GM23338 (cell line): ENCODE data around the gene TENT4A. TPM values are rescaled to one million over a fixed set of nuclear protein-coding genes. Genes with fewer than 3 reads are reported as not detected.

Experiments used
- ATAC-seq: fragments of 200-7000 bp; cut with Tn5 transposase; 3 replicates; pipeline ENCODE4 v1.9.1; 2020
- DNase-seq: peaks from one replicate; pipeline ENCODE4 v3.0.0-alpha.2; 2015; ENCODE audit warnings: low spot score
- H2AFZ ChIP-seq: fragments of 200-600 bp; sonication (generic); 2 replicates; pipeline ENCODE4 v1.8.0; 2016; ENCODE audit warnings: antibody characterized with exemption, mild to moderate bottlenecking, moderate library complexity
- H3F3A ChIP-seq: fragments of 200-600 bp; sonication (generic); replicated peaks from 2 replicates; pipeline ENCODE4 v1.8.0; 2017; ENCODE audit warnings: antibody characterized with exemption, mixed run types, low read depth
- H3K27ac ChIP-seq: fragments of 200-600 bp; sonication (generic); 2 replicates; pipeline ENCODE4 v1.6.1; 2016; ENCODE audit warnings: low read depth
- H3K27me3 ChIP-seq: fragments of 200-600 bp; sonication (generic); 2 replicates; pipeline ENCODE4 v1.8.0; 2016; ENCODE audit warnings: mild to moderate bottlenecking, mixed run types, moderate library complexity; ENCODE audit not compliant: insufficient read depth
- H3K36me3 ChIP-seq: fragments of 200-600 bp; sonication (generic); 2 replicates; pipeline ENCODE4 v1.8.0; 2016; ENCODE audit warnings: mild to moderate bottlenecking; ENCODE audit not compliant: insufficient read depth
- H3K4me1 ChIP-seq: fragments of 200-600 bp; sonication (generic); 2 replicates; pipeline ENCODE4 v1.8.0; 2016; ENCODE audit warnings: mild to moderate bottlenecking, moderate library complexity; ENCODE audit not compliant: insufficient read depth
- H3K4me2 ChIP-seq: fragments of 200-600 bp; sonication (generic); 2 replicates; pipeline ENCODE4 v1.7.1; 2017; ENCODE audit warnings: mixed run types
- H3K4me3 ChIP-seq: fragments of 200-600 bp; sonication (generic); 2 replicates; pipeline ENCODE4 v1.6.1; 2016; ENCODE audit warnings: mixed run types
- H3K79me2 ChIP-seq: fragments of 200-600 bp; sonication (generic); replicated peaks from 2 replicates; pipeline ENCODE4 v1.8.0; 2017; ENCODE audit warnings: mild to moderate bottlenecking; ENCODE audit not compliant: insufficient read depth
- H3K9me2 ChIP-seq: fragments of 200-600 bp; sonication (generic); 2 replicates; pipeline ENCODE4 v1.8.0; 2017; ENCODE audit not compliant: insufficient read depth
- H4K20me1 ChIP-seq: fragments of 200-600 bp; sonication (generic); replicated peaks from 2 replicates; pipeline ENCODE4 v1.8.0; 2017; ENCODE audit warnings: mild to moderate bottlenecking; ENCODE audit not compliant: insufficient read depth
- H3K27ac Mint-ChIP-seq: 2 replicates; pipeline ENCODE4 v1.8.0; 2020; ENCODE audit warnings: inconsistent platforms, mild to moderate bottlenecking, moderate library complexity, mixed read lengths
- H3K27me3 Mint-ChIP-seq: 3 replicates; pipeline ENCODE4 v1.8.0; 2022; ENCODE audit warnings: low read depth, mild to moderate bottlenecking, moderate library complexity, mixed read lengths, inconsistent platforms; ENCODE audit not compliant: insufficient read depth, poor library complexity
- H3K36me3 Mint-ChIP-seq: 3 replicates; pipeline ENCODE4 v1.8.0; 2021; ENCODE audit warnings: low read depth, mild to moderate bottlenecking, inconsistent platforms, moderate library complexity, mixed read lengths
- H3K4me1 Mint-ChIP-seq: 3 replicates; pipeline ENCODE4 v1.8.0; 2020; ENCODE audit warnings: mild to moderate bottlenecking, inconsistent platforms, mixed read lengths
- H3K4me3 Mint-ChIP-seq: 3 replicates; pipeline ENCODE4 v1.8.0; 2021; ENCODE audit warnings: moderate library complexity, mild to moderate bottlenecking, inconsistent platforms, mixed read lengths
- H3K9me3 Mint-ChIP-seq: 3 replicates; pipeline ENCODE4 v1.8.0; 2020; ENCODE audit warnings: moderate library complexity, mild to moderate bottlenecking, inconsistent platforms, mixed read lengths
- CREB1 ChIP-seq: fragments of 250-450 bp; sonication (Bioruptor Pico); IDR thresholded peaks from 2 replicates; pipeline ENCODE4 v1.5.0; 2020; ENCODE audit warnings: low read depth, mild to moderate bottlenecking, moderate library complexity
- CTCF ChIP-seq, 2 experiments: fragments of 200-600 bp in 1 of 2; sonication (generic) in 1 of 2; conservative IDR thresholded peaks; 2 replicates each; pipeline versions ENCODE4 v1.5.1 to v1.6.1; 2016 to 2017; ENCODE audit warnings: antibody characterized with exemption in 2 of 2, low read depth in 2 of 2, mild to moderate bottlenecking in 2 of 2, moderate library complexity in 1 of 2
- ETS1 ChIP-seq: IDR thresholded peaks from 2 replicates; pipeline ENCODE4 v1.6.1; 2016; ENCODE audit warnings: antibody characterized with exemption
- EZH2 ChIP-seq: fragments of 200-600 bp; sonication (generic); IDR thresholded peaks from one replicate; pipeline ENCODE4 v1.8.0; 2017; ENCODE audit warnings: antibody characterized with exemption, mild to moderate bottlenecking, low read depth; ENCODE audit not compliant: unreplicated experiment
- EZH2phosphoT487 ChIP-seq: fragments of 200-600 bp; sonication (generic); IDR thresholded peaks from one replicate; pipeline ENCODE4 v1.8.1; 2018; ENCODE audit warnings: antibody characterized with exemption; ENCODE audit not compliant: unreplicated experiment
- JUNB ChIP-seq: IDR thresholded peaks from one replicate; pipeline ENCODE4 v1.6.1; 2016; ENCODE audit warnings: antibody characterized with exemption; ENCODE audit not compliant: unreplicated experiment
- NANOG ChIP-seq: IDR thresholded peaks from 2 replicates; pipeline ENCODE4 v1.6.1; 2016; ENCODE audit warnings: antibody characterized with exemption, borderline replicate concordance
- POLR2AphosphoS5 ChIP-seq: IDR thresholded peaks from 2 replicates; pipeline ENCODE4 v1.6.1; 2016; ENCODE audit warnings: antibody characterized with exemption, low read depth
- REST ChIP-seq: IDR thresholded peaks from one replicate; pipeline ENCODE4 v1.6.1; 2018; ENCODE audit warnings: antibody characterized with exemption; ENCODE audit not compliant: unreplicated experiment
- STAT1 ChIP-seq: IDR thresholded peaks from one replicate; pipeline ENCODE4 v1.6.1; 2016; ENCODE audit warnings: antibody characterized with exemption; ENCODE audit not compliant: unreplicated experiment
- ZNF114 ChIP-seq: fragments of 250-450 bp; sonication (Bioruptor Pico); IDR thresholded peaks from 2 replicates; pipeline ENCODE4 v1.5.0; 2020; ENCODE audit warnings: mild to moderate bottlenecking, moderate library complexity
- ZNF331 ChIP-seq: fragments of 250-450 bp; sonication (Bioruptor Pico); IDR thresholded peaks from 2 replicates; pipeline ENCODE4 v1.5.0; 2020; ENCODE audit warnings: low read depth, mild to moderate bottlenecking, moderate library complexity
- ZNF462 ChIP-seq: fragments of 250-450 bp; sonication (Bioruptor Pico); IDR thresholded peaks from 2 replicates; pipeline ENCODE4 v1.5.0; 2020; ENCODE audit warnings: mild to moderate bottlenecking, moderate library complexity
- polyA plus RNA-seq: library from polyadenylated mRNA; unstranded; fragments of >200 nt; fragmentation: Nextera tagmentation; extraction: Ambion mirVana; gene quantifications from 2 replicates; pipeline ENCODE4 v1.2.1, GENCODE V29; 2016
- total RNA-seq: library from RNA; depleted of rRNA; stranded (reverse); fragments of >200 nt; shearing (Covaris generic); gene quantifications from 2 replicates; pipeline ENCODE4 v1.2.3, GENCODE V29; 2014

TENT4A gene
- total and polyA plus RNA-seq, 2 experiments from 2014 or later, result 5.3 to 24.0 TPM

- Histone ChIP-seq H3K4me1 (peaks cover 3% of the 10 kb centered on the region; the same call in 1 of the 2 replicates), H3K36me3 (no peaks in the 10 kb centered on the region; the same call in 1 of the 2 replicates), H3K4me3 (no peak overlapping the region), H3K79me2 (no peaks in the 10 kb centered on the region), H3K9me2 (no peaks in the 10 kb centered on the region), H3F3A (no peaks in the 10 kb centered on the region), H3K27ac (no peak overlapping the region), H3K4me2 (no peak overlapping the region), H4K20me1 (peaks cover 4% of the 10 kb centered on the region; the same call in 1 of the 2 replicates), H2AFZ (no peak overlapping the region), H3K27me3 (no peaks in the 10 kb centered on the region)
- Mint-ChIP-seq H3K9me3 (no peaks in the 10 kb centered on the region), H3K27me3 (peaks cover 10% of the 10 kb centered on the region), H3K4me1 (peaks cover 7% of the 10 kb centered on the region), H3K27ac (no peak overlapping the region), H3K4me3 (no peak overlapping the region), H3K36me3 (0 out of 3 replicates have a peak, but pooled peaks cover under 1% of the 10 kb centered on the region)
- no peak for DNase-seq
- TF ChIP-seq ETS1 (no peak), EZH2 (no peak), ZNF462 (CRISPR knock-in tag) (no peak), ZNF114 (CRISPR knock-in tag) (no peak), EZH2phosphoT487 (no peak), REST (no peak), POLR2AphosphoS5 (no peak), JUNB (no peak), STAT1 (no peak), CREB1 (CRISPR knock-in tag) (no peak), ZNF331 (CRISPR knock-in tag) (no peak), NANOG (no peak), CTCF (conservative IDR thresholded peaks at IDR 0.05; ENCODE audit: low read depth in 2 of 2) (no peak)
- ATAC-seq, result no peak
Measured at GRCh38 chr5:6763191-6763590, 50.0 kb downstream of the TENT4A start.
